GM18909 (cell line): ENCODE measurements around the gene PRR13.
"Not testable (repeated sequence)": the region's sequence is repeated elsewhere in the genome, so short reads cannot be mapped to it uniquely, and the experiment has no call there.

Experiments used
- ATAC-seq: cut with Tn5 transposase; IDR thresholded peaks from one replicate; pipeline ENCODE4 v1.9.1; 2021; ENCODE audit warnings: mild to moderate bottlenecking; ENCODE audit not compliant: unreplicated experiment, poor library complexity

The PRR13 gene

DNA sequence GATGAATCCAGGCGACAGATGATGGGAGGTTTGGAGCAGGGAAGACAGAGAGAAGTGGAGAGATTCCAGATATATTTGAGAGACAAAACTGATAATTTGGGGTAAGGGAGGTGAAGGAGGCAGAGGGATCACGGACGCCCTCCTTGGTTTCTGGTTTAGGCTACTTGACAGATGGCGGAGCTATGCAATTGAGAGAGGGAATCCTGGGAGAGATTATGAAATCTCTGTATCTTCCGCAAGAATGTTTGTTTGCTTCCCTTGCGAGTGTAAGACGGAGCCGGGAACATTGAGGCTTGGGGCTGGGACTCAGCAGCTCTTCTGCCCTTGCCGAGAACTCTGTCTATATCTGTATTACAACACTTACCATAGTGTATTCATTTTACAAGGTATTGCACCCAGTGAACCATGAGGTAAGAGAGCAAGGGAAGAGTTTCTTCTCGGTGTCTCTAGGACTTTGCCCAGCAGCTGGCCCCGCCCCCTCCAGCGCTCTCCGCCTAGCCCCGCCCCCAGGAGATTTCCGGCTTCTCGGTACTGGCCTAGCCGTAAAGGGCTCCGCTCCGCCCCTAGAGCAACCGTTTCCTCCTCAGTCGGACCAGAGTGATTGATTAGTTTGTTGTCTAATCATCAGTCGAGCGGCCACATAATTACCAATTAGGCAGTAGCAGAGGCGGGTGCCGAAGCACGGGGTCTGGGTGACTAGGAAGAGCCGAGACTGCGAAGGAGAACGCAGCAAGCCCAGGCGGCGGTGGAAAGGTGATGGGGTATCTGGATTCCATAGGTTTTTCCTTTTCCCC is at the start of gene PRR13:
Gene PRR13, plus strand, starts transcription at position 695 of the 794 bp plus-strand sequence. CDS start 981 bp downstream, outside the sequence.
- peak; percentile 98 for ATAC-seq

DNA sequence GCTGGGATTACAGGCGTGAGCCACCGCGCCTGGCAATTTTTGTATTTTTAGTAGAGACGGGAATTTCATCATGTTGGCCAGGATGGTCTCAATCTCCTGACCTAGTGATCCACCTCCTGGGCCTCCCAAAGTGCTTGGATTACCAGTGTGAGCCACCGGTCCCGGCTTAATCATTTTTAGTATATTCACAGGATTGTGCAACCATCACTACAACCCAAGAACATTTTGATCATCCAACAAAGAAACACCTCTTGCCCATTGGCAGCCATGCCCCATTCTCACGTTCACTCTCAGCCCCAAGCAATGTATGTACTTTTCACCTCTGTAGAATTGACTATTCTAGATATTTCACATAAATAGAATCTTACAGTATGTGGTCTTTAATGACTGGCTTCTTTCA is 41.6 kb upstream of the PRR13 start:
- no peak for ATAC-seq

DNA sequence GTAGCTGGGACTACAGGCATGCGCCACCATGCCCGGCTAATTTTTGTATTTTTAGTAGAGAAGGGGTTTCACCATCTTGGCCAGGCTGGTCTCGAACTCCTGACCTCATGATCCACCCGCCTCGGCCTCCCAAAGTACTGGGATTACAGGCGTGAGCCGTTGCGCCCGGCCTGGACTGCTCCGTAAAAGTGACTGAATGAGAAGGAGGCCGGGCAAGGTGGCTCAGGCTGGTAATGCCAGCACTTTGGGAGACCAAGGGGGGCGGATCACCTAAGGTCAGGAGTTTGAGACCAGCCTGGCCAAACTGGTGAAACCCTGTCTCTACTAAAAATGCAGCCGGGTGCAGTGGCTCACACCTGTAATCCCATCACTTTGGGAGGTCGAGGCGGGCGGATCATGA is 39.2 kb upstream of the PRR13 start:
- ATAC-seq = not testable (repeated sequence)

GRCh38 chr12:53402871-53403270 is 38.7 kb upstream of the PRR13 start:
- ATAC-seq = no peak

GRCh38 chr12:53410951-53411350 is 30.6 kb upstream of the PRR13 start:
- ATAC-seq = no peak

GRCh38 chr12:53413485-53414204 is 27.9 kb upstream of the PRR13 start:
- no peak for ATAC-seq

GRCh38 chr12:53414756-53415417 is 26.6 kb upstream of the PRR13 start:
- ATAC-seq = no peak

- ATAC-seq = not testable (repeated sequence)
These were observed 25.7 kb upstream of the PRR13 start for GRCh38 chr12:53415752-53416389.

DNA sequence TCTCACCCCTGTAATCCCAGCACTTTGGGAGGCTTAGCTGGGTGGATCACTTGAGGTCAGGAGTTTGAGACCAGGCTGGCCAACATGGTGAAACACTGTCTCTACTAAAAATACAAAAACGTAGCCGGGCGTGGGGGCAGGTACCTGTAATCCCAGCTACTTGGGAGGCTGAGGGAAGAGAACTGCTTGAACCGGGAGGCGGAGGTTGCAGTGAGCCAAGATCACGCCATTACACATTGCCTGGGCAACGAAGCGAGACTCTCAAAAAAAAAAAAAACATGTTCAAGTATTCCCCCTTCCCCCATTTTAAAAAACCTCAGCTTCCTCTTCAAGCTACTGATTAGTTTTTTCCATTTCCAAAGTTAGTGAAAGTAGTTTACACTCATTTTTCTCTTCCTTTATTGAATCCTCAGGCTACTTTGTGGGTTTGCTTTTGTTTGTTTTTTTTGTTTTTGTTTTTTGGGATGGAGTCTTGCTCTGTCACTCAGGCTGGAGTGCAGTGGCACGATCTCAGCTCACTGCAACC is 24.2 kb upstream of the PRR13 start:
- ATAC-seq = not testable (repeated sequence)

GRCh38 chr12:53418221-53418620 is 23.3 kb upstream of the PRR13 start:
- ATAC-seq = no peak

DNA sequence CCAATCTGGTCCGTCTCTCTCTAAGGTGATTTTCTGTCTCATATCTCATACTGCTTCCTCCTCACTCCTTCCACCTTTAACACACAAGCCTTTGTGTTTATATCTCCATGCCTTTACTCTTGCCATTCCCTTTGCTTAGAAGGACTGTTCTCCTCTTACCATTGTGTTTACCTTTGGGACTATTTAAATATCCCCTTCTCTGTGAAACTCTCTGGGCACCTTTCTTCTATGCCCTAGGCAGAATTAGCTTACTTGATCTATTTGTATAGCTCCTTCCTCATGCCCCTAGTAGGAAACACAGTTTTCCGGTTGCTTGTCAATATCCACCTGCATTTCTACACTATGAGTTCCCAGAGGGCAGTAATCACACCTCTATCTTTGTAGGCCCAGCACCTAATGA is 21.8 kb upstream of the PRR13 start:
- no peak for ATAC-seq

GRCh38 chr12:53422247-53422646 is 19.3 kb upstream of the PRR13 start:
- not testable (repeated sequence) for ATAC-seq

GRCh38 chr12:53423597-53423996 is 17.9 kb upstream of the PRR13 start, which contains the start of gene AMHR2:
Gene AMHR2, plus strand, starts transcription at chr12:53423855. Its CDS starts 80 bp downstream, at chr12:53423935.
- no peak for ATAC-seq

GRCh38 chr12:53424626-53425514 is 16.7 kb upstream of the PRR13 start:
- ATAC-seq = no peak

DNA sequence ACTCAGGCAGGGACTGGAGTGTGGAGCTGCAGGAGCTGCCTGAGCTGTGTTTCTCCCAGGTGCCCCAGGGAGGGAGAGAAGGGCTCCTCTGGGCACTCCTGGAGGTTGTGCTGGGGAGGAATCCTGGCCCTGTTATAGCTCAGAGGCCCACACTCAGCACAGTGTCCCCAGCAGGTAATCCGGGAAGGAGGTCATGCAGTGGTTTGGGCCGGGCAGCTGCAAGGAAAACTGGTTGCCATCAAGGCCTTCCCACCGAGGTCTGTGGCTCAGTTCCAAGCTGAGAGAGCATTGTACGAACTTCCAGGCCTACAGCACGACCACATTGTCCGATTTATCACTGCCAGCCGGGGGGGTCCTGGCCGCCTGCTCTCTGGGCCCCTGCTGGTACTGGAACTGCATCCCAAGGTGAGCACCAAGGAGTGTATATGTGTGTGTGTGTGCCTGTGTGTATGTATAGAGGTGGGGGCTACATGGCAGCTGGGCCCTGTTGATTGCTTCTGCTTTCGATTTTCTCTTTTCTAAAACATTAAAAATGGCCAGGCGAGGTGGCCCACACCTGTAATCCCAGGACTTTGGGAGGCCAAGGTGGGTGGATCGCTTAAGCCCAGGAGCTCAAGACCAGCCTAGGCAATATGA is 15.9 kb upstream of the PRR13 start:
- ATAC-seq = no peak

DNA sequence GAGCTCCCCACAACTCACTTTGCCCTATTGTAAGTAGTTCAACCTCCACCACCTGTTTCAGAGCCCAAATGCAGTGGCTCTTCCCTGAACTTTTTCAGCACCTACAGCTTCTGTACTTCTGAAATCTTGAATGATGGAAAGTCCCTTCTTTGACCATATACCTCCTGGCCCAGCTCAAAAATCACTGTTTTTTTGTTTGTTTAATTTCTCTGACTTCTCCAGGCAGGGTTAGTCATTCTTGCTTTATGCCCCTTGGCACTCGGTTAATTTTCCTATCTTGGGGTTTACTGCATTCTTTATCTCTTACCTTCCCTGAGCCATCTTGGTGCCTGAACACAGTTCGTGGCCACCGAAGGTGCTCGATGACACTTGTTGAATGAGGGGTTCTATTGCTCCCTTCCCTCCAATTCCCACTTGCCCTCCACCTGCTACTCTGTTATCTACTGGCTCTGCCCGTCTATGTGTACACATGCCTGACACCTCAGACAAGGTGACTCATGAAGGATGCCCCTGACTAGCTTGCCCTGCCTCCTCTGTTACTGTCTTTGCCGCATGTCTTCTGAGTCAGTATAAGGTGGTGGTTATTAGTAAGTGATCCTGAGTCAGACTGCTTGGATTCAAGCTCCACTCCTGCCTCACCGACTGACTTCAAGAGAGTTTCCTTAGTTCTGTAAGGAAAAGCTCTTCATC is 13.5 kb upstream of the PRR13 start:
- ATAC-seq = no peak

DNA sequence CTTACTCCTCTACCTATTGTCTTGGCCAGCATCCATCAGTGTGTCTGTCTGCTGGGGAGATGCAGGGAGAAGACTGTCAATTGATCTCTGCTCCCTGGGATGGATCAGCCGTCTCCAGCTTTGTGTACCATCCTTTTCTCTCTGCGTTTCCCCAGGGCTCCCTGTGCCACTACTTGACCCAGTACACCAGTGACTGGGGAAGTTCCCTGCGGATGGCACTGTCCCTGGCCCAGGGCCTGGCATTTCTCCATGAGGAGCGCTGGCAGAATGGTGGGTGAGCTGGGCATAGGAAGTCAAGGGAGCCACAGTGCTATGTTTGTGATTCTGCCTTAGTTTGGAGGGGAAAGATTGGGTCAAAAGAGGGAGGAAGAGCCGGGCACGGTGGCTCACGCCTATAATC is 12.8 kb upstream of the PRR13 start:
- no peak for ATAC-seq

GRCh38 chr12:53430116-53430515 is 11.4 kb upstream of the PRR13 start:
- ATAC-seq = no peak
